HTERT RPE-1 (cell line): ENCODE measurements around the gene RAB11FIP5.
"Not testable (repeated sequence)": the region's sequence is repeated elsewhere in the genome, so short reads cannot be mapped to it uniquely, and the experiment has no call there.

Source experiments
- in situ Hi-C: fragments of 300-500 bp; cut with MboI; formaldehyde crosslinking; loops from 4 replicates; pipeline ENCODE4 v1.14.3; 2020; ENCODE audit warnings: low sequenced_read_pairs

RAB11FIP5 gene

GRCh38 chr2:73070643-73071359, 41.9 kb downstream of the RAB11FIP5 start:
- in situ Hi-C loops = no loop called here

- in situ Hi-C loops = no loop called here
These were observed 42.7 kb downstream of the RAB11FIP5 start for GRCh38 chr2:73069855-73070642.

- in situ Hi-C loops = no loop called here
These were observed 43.5 kb downstream of the RAB11FIP5 start for GRCh38 chr2:73069041-73069854.

GRCh38 chr2:73068147-73068546, 44.6 kb downstream of the RAB11FIP5 start:
- in situ Hi-C loops = no loop called here

GRCh38 chr2:73067043-73067442, 45.7 kb downstream of the RAB11FIP5 start:
- in situ Hi-C loops = no loop called here

GRCh38 chr2:73065070-73065469, 47.7 kb downstream of the RAB11FIP5 start:
- in situ Hi-C loops = not testable (repeated sequence)

GRCh38 chr2:73063909-73064875, 48.6 kb downstream of the RAB11FIP5 start:
- in situ Hi-C loops = no loop called here

- in situ Hi-C loops = no loop called here
These were observed 49.3 kb downstream of the RAB11FIP5 start for GRCh38 chr2:73063472-73063871.

- in situ Hi-C loops = no loop called here
These were observed 53.6 kb downstream of the RAB11FIP5 start for GRCh38 chr2:73059106-73059505.

- in situ Hi-C loops = no loop called here
These were observed 57.8 kb downstream of the RAB11FIP5 start for GRCh38 chr2:73054980-73055379.

GRCh38 chr2:73053316-73054114, 59.2 kb downstream of the RAB11FIP5 start:
- in situ Hi-C loops = no loop called here

GRCh38 chr2:73050121-73050545, 62.6 kb downstream of the RAB11FIP5 start:
- in situ Hi-C loops = no loop called here

GRCh38 chr2:73043929-73044832, 68.6 kb downstream of the RAB11FIP5 start:
- in situ Hi-C loops = no loop called here

- in situ Hi-C loops = no loop called here
These were observed 69.5 kb downstream of the RAB11FIP5 start for GRCh38 chr2:73043276-73043675.

- in situ Hi-C loops = no loop called here
These were observed 74.7 kb downstream of the RAB11FIP5 start for GRCh38 chr2:73037947-73038585.

GRCh38 chr2:73036766-73037165, 76.0 kb downstream of the RAB11FIP5 start:
- in situ Hi-C loops = no loop called here

- in situ Hi-C loops = no loop called here
These were observed 76.6 kb downstream of the RAB11FIP5 start for GRCh38 chr2:73035899-73036711.
